Activated CD4-positive, alpha-beta T cell treated with anti-CD3 and anti-CD28 coated beads, Interleukin-2, amount 10 ng/mL, durations not matched to agents 24 days and 14 days (primary cell): ENCODE results near the gene NMT1. TPM values are rescaled to one million over a fixed set of nuclear protein-coding genes. Genes with fewer than 3 reads are reported as not detected.

Experiments used
- DNase-seq: peaks from one replicate; pipeline ENCODE4 v3.0.0; 2022
- H3K27ac Mint-ChIP-seq: one replicate; pipeline ENCODE4 v1.8.0; 2022; ENCODE audit warnings: mild to moderate bottlenecking, mixed read lengths
- H3K27me3 Mint-ChIP-seq: one replicate; pipeline ENCODE4 v1.8.0; 2022; ENCODE audit warnings: mixed read lengths
- H3K36me3 Mint-ChIP-seq: one replicate; pipeline ENCODE4 v1.8.0; 2022; ENCODE audit warnings: low read depth, mild to moderate bottlenecking, mixed read lengths
- H3K4me1 Mint-ChIP-seq: one replicate; pipeline ENCODE4 v1.8.0; 2021; ENCODE audit warnings: mixed read lengths
- H3K4me3 Mint-ChIP-seq: one replicate; pipeline ENCODE4 v1.8.0; 2022; ENCODE audit warnings: mild to moderate bottlenecking, moderate library complexity, mixed read lengths
- H3K9me3 Mint-ChIP-seq: one replicate; pipeline ENCODE4 v1.8.0; 2021; ENCODE audit warnings: mixed read lengths
- intact Hi-C: fragments of 100-400 bp; cut with micrococcal nuclease; formaldehyde crosslinking; loops from one replicate; pipeline ENCODE4 v1.15.1; 2023
- total RNA-seq: library from RNA; stranded (reverse); gene quantifications from 2 replicates; pipeline ENCODE4 v1.2.3, GENCODE V29; 2022

Gene NMT1
- total RNA-seq, 1 donor from 2014 or later: 176 TPM

- no peak overlapping the region for H3K27ac Mint-ChIP-seq
- H3K27me3 Mint-ChIP-seq: no peaks in the 10 kb centered on the region
- DNase-seq: no peak
- no peaks in the 10 kb centered on the region for H3K4me1 Mint-ChIP-seq
- intact Hi-C loops: no loop called here
- H3K9me3 Mint-ChIP-seq: no peaks in the 10 kb centered on the region
- H3K4me3 Mint-ChIP-seq: no peak overlapping the region
- H3K36me3 Mint-ChIP-seq: peaks cover 36% of the 10 kb centered on the region
These were observed 46.9 kb downstream of the NMT1 start for GRCh38 chr17:45108051-45108450.

DNA sequence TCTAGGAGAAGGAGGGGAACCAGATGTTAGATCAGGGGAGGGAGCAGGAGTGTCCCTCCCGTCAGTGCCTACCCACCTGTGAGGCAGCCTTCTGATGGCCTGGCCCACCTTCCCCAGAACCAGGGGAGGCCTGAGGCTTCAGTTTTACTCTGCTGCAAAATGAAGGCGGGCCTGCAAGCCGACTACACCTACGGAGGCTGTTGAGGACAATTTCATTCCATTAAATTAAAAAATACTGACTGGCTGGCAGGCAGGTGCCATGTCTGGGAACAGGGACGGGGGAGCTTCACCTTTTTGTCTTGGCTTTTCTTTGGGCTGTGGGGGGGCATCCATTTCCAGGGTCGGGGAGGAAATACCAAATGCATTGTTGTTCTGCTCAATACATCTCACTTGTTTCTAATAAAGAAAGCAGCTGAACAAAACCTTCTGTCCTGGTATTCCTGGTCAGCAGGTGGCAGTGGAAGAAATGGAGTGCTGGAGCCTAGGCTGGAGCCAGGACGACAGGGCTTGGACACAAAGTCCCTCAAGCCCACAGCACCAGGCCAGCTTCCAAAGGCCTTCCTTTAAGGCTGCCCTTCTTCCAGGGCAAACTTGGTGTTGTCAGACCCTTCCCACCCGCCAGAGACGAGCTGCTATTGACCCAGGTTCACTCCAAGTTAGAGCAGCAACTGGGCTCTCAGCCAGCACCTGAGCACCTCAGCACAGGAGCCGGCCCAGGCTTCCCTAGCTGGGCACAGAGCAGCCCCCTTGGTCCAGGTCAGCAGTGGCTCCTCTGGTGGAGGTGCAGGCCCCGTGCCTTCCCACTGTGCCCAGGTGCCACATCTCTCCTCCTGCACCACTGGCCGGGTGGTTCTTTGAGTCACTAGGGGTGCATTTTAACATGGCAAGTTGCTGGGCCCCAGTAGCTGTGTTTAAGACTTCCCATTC is 47.7 kb downstream of the NMT1 start:
- H3K27ac Mint-ChIP-seq: no peak overlapping the region
- no peaks in the 10 kb centered on the region for H3K9me3 Mint-ChIP-seq
- peaks cover 29% of the 10 kb centered on the region for H3K36me3 Mint-ChIP-seq
- no peaks in the 10 kb centered on the region for H3K27me3 Mint-ChIP-seq
- DNase-seq: no peak
- no peaks in the 10 kb centered on the region for H3K4me1 Mint-ChIP-seq
- intact Hi-C loops: no loop called here
- no peak overlapping the region for H3K4me3 Mint-ChIP-seq

DNA sequence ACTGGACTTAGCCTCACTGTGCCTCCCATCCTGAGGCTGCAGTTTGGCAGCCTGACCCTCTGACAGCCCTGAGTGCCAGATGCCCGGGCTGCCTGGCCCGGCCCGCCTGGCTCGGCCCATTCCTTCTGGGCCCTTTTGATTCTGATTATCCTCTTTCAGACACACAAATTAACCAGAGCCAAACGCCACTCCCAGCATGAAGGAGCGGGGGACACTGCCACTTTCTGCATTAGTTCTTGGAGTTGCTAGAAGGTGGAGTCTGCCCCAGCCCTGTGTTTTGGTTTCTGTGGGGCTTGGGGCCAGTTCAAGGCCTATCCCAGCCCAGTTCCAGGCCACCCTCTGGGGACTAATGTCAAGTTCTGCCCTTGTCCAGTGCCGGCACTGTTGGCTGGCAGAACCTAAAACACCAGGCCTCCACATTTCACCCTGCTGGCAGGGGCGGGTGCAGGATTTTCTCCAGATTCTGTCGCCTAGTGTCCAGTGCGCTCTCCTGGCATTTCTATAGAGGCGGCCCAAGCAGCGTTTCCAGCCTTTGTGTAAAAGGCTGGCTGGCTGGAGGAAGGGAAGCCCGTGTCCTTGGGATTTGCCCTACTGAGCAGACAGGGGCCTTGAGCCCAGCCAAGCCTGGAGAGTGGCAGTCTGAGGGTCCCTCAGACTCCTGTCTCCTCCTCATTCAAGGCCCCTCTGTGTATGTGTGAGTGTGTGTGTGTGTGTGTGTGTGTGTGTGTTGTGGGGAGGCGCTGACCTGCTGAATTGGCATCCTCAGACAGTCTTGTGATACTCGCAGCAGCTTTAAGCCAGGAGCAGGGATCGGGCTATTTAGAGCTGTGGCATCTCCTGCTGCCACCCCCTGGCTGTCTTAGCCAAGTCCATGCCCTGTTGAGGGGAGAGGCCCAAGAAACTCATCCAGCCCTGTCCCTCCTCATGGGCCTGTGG is 49.8 kb downstream of the NMT1 start:
- Mint-ChIP-seq H3K27me3 (peaks cover 2% of the 10 kb centered on the region), H3K27ac (no peak overlapping the region), H3K9me3 (no peaks in the 10 kb centered on the region), H3K4me1 (peaks cover 2% of the 10 kb centered on the region), H3K36me3 (peaks cover 17% of the 10 kb centered on the region), H3K4me3 (no peak overlapping the region)
- intact Hi-C loops: no loop called here
- DNase-seq: no peak

- intact Hi-C loops: no loop called here
- H3K9me3 Mint-ChIP-seq: no peaks in the 10 kb centered on the region
- H3K4me1 Mint-ChIP-seq: peaks cover 2% of the 10 kb centered on the region
- H3K36me3 Mint-ChIP-seq: peaks cover 8% of the 10 kb centered on the region
- no peak overlapping the region for H3K27ac Mint-ChIP-seq
- no peak for DNase-seq
- no peak overlapping the region for H3K4me3 Mint-ChIP-seq
- peaks cover 2% of the 10 kb centered on the region for H3K27me3 Mint-ChIP-seq
These were observed 50.7 kb downstream of the NMT1 start for GRCh38 chr17:45111850-45112249.

DNA sequence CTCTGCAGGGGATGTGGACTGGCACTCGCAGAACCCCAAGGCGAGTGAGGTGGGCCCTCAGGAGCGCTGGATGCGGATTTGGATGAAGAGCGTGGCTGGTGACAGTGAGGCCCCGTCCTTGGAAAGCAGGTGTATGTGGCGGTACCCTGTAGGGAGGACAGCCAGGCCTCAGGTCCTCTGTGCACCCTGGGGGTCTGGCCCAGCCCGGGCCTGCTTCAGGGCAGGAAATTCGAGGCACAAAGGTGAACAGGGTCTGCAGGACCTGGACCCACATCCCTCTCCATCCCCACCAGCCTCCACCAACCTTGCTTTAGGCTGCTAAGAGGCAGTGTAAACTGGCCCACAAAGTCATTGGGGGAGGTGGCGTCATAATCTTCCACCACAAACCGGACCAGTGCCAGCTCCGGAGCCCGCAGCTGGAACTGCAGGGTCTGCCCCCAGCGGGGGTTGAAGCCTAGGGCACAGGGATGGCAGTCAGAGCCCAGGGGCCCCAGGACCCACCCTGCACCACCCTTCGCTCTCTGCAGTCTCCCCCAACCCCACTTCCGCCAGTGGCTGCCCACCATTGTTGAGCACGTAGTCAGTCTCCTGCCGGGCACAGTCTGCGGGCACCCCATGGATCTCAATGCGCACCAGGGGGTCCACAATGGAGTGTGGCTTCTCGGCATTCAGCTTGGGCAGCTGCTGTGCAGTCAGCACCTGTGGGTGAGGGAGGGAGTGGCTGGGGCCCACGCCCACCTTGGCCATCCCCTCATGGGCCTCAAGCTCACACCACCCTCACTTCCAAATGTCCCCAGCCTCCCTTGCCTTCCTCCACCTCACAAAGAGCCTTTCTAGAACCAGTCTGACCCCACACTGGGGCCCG is 51.7 kb downstream of the NMT1 start:
- intact Hi-C loops: no loop called here
- H3K9me3 Mint-ChIP-seq: no peaks in the 10 kb centered on the region
- H3K4me3 Mint-ChIP-seq: no peak overlapping the region
- peaks cover 2% of the 10 kb centered on the region for H3K4me1 Mint-ChIP-seq
- peaks cover 6% of the 10 kb centered on the region for H3K36me3 Mint-ChIP-seq
- no peak for DNase-seq
- no peak overlapping the region for H3K27ac Mint-ChIP-seq
- H3K27me3 Mint-ChIP-seq: peaks cover 2% of the 10 kb centered on the region

DNA sequence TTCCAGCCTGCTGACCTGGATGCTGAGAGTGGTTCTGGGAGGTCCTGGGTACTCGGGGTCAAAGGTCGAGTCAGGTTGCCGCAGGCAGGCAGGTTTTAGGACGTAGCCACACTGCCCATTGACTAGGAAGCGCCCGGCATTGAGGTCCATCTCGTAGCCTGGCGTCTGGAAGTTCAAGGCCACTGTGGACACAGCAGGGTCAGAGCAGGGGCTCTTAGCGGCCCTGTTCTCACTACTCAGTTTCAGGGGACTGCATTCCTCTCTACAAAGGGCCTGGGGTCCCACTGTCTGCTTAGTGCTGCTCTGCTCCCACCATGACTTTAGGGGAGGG is 52.3 kb downstream of the NMT1 start:
- peaks cover 2% of the 10 kb centered on the region for H3K27me3 Mint-ChIP-seq
- no peak overlapping the region for H3K4me3 Mint-ChIP-seq
- peaks cover 2% of the 10 kb centered on the region for H3K4me1 Mint-ChIP-seq
- no peak for DNase-seq
- H3K36me3 Mint-ChIP-seq: peaks cover under 1% of the 10 kb centered on the region
- intact Hi-C loops: no loop called here
- H3K27ac Mint-ChIP-seq: no peak overlapping the region
- H3K9me3 Mint-ChIP-seq: no peaks in the 10 kb centered on the region

DNA sequence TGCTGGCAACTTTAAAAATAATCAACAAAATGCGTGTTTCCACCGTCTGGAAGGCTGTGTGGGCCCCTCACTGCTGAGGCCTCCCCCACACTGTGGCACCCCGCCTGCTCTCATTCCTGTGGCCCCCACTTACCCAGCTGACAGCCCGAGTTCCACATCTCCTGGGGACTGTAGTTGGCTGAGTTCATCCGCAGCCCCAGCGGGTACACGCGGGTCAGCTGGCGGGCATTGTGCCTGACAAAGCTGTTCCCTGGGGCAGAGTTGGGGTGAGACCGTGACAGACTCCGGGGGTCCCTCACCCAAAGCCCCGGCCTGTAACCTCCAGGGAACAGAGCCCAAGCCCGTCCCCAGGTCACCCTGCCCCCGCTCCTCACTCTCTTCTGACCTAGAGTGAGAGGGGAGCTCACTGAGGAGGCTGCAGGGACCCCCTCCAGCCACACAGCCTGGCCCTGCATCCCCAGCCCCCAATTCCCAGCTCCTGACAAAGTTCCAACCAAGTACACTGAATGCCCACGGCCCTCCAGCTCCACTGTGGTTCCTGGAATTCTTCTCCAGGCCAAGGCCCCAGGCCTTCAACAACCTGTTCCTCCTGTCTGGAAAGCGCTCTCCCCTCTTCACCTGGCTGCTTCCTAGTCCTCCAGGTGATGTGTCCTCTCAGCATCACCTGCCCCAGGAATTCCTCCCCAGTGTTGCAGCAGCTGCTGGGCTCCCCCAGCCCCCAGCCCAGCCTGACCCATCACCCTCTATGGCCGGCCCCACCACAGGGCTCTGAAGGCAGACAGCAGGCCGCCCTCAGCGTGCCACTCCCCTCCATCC is 53.2 kb downstream of the NMT1 start:
- peaks cover 2% of the 10 kb centered on the region for H3K27me3 Mint-ChIP-seq
- intact Hi-C loops: no loop called here
- no peak overlapping the region for H3K27ac Mint-ChIP-seq
- H3K4me3 Mint-ChIP-seq: no peak overlapping the region
- DNase-seq: no peak
- H3K9me3 Mint-ChIP-seq: no peaks in the 10 kb centered on the region
- H3K36me3 Mint-ChIP-seq: no peaks in the 10 kb centered on the region
- peaks cover 2% of the 10 kb centered on the region for H3K4me1 Mint-ChIP-seq

DNA sequence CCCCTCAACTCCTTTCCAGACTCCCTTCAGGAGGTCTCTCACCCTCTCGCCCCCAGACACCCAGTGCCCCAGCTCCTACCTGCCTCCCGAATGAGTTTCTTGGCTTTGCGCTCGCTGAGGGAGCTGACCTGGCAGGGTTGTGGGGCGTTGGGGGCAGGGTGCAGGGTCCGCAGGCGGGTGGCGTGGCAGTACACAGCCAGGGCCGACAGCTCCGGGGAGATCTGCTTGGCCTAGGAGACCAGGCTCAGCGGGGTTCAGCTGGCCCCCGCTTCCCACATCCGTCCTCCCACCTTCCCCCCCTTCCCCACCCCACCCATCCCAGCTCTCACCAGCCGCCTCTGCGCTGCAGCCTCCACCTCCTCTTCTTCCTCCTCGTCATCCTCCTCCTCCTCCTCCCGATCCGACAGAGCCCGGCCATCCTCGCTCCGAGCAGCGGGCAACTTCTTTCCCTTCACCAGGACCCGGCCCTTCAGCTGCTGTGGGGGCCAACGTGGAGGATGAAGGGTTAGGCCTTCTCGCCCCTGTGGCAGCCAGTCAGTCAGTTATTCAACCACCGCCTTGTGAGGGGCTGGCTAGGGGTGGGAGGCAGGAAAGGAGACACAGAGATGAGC is 54.0 kb downstream of the NMT1 start:
- DNase-seq: no peak
- no peak overlapping the region for H3K4me3 Mint-ChIP-seq
- intact Hi-C loops: no loop called here
- no peaks in the 10 kb centered on the region for H3K36me3 Mint-ChIP-seq
- H3K27me3 Mint-ChIP-seq: peaks cover 2% of the 10 kb centered on the region
- H3K9me3 Mint-ChIP-seq: no peaks in the 10 kb centered on the region
- H3K4me1 Mint-ChIP-seq: peaks cover 2% of the 10 kb centered on the region
- H3K27ac Mint-ChIP-seq: no peak overlapping the region

- DNase-seq: no peak
- Mint-ChIP-seq H3K9me3 (no peaks in the 10 kb centered on the region), H3K4me1 (peaks cover 2% of the 10 kb centered on the region), H3K27me3 (peaks cover 2% of the 10 kb centered on the region), H3K4me3 (no peak overlapping the region), H3K36me3 (no peaks in the 10 kb centered on the region), H3K27ac (no peak overlapping the region)
- intact Hi-C loops: no loop called here
These were observed 54.8 kb downstream of the NMT1 start for GRCh38 chr17:45115871-45116270.

DNA sequence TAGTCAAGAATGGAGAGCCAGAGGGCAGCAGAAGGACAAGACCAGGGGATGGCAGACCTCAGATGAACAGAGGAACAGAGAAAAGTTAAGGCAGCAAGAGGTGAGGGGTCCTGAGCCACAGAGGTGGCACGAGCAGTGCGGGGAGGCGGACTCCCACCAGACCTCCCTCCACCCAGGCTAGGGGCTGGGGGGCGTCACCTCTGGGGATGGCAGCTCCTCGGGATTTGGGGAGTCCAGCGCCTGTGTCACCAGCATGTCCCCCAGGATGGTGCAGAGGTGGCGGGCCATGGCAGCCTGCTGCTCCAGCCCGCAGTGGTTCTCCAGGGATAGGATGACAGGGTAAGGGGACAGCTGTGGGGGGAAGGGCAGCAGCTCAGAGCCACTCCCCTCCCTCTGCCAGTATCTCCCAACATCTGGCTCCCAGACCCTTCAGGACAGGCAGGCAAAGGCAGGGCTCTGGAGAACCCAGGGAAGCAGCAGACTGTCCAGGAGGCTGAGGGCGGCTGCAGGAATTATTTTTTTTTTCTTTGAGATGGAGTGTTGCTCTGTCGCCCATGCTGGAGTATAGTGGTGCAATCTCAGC is 55.4 kb downstream of the NMT1 start:
- Mint-ChIP-seq H3K4me1 (peaks cover 2% of the 10 kb centered on the region), H3K27me3 (peaks cover 5% of the 10 kb centered on the region), H3K36me3 (no peaks in the 10 kb centered on the region)

GRCh38 chr17:45117334-45117733 is 56.2 kb downstream of the NMT1 start:
- Mint-ChIP-seq H3K4me1 (peaks cover 2% of the 10 kb centered on the region), H3K9me3 (no peaks in the 10 kb centered on the region), H3K4me3 (no peak overlapping the region), H3K36me3 (no peaks in the 10 kb centered on the region), H3K27ac (no peak overlapping the region), H3K27me3 (peaks cover 10% of the 10 kb centered on the region)
- DNase-seq: no peak
- intact Hi-C loops: no loop called here

More for the DNA sequence above, 55.4 kb downstream of the NMT1 start:
- Mint-ChIP-seq H3K9me3 (no peaks in the 10 kb centered on the region), H3K27ac (no peak overlapping the region), H3K4me3 (no peak overlapping the region)
- no peak for DNase-seq
- intact Hi-C loops: no loop called here

DNA sequence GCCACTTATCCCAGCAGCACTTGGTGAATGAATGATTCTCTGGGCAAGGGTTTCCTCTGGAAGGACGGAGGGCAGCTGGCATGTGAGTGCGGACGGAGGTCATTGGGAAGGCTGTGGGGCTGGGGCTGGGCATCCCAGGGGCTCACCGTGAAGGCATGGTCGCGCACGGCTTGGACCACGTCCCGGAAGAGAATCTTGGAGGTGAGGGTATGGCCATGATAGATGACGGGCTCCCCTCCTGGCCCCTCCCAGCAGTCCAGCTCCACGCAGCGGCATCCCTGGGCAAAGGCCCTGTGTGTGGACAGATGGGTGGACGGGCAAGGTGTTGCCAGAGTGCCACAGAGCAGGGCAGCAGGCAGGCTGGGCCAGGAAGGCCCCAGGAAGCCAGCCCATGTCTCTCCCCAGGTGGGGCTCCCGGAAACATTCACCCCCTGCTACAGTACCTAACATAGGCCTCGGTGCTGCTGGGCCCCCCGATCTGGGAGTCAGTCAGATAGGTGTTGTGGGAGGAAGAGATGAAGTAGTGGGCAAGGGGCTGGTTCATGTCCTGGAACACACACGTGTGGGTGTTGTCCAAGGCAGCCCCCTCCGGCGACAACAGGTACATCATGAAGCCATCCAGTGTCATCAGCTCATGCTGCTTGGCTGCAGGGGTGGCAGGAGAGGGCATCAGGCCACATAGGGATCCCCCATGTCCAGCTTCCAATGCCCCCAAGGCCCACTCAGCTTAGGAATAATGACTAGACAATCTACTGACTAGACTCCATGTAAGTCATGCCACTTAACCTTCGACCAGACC is 56.9 kb downstream of the NMT1 start:
- Mint-ChIP-seq H3K4me1 (peaks cover 2% of the 10 kb centered on the region), H3K4me3 (no peak overlapping the region), H3K27ac (no peak overlapping the region), H3K9me3 (no peaks in the 10 kb centered on the region), H3K36me3 (no peaks in the 10 kb centered on the region), H3K27me3 (peaks cover 10% of the 10 kb centered on the region)
- intact Hi-C loops: no loop called here
- DNase-seq: no peak
